Measurements from ENCODE around the gene FGFR4. TPM values are rescaled to one million over a fixed set of nuclear protein-coding genes. Genes with fewer than 3 reads are reported as not detected.

Gene FGFR4
- total RNA-seq, 120 experiments from 2014 or later: 0.55 to 13.2 (median 3.4) TPM

Other genes starting within 250 kb of the FGFR4 start
- gene HK3, start 187.6 kb upstream of the FGFR4 start, total RNA-seq: 10 to 100 TPM in 2 of 120 experiments, 1 to 10 TPM in 78, under 1 TPM in 37, not detected in 3; 0.19 to 13.7 (median 1.6) TPM
- gene UIMC1, start 80.1 kb upstream of the FGFR4 start, total RNA-seq: 10 to 100 TPM; 37.0 to 83.1 (median 53.2) TPM
- 10 to 100 TPM; 28.1 to 67.6 (median 44.9) TPM for gene ZNF346, start 64.2 kb upstream of the FGFR4 start, total RNA-seq
- 100 to 1,000 TPM in 58 of 120 experiments, 10 to 100 TPM in 62; 73.3 to 132 (median 99.2) TPM for gene NSD1, start 46.9 kb downstream of the FGFR4 start, total RNA-seq
- 10 to 100 TPM; 24.3 to 74.5 (median 50.3) TPM for gene RAB24, start 216.8 kb downstream of the FGFR4 start, total RNA-seq
- 10 to 100 TPM; 46.3 to 88.8 (median 64.7) TPM for gene PRELID1, start 216.9 kb downstream of the FGFR4 start, total RNA-seq
- 10 to 100 TPM in 8 of 120 experiments, 1 to 10 TPM in 112; 2.1 to 12.7 (median 5.8) TPM for gene MXD3, start 225.0 kb downstream of the FGFR4 start, total RNA-seq

All from dorsolateral prefrontal cortex (tissue), 118 donors.